Measurements from ENCODE around the gene KRTAP10-10.
"Not testable (repeated sequence)": the region's sequence is repeated elsewhere in the genome, so short reads cannot be mapped to it uniquely, and the experiment has no call there.

The KRTAP10-10 gene

GRCh38 chr21:44618909-44619308 lies 18.2 kb upstream of the KRTAP10-10 start:
- peak; percentile 99 for ATAC-seq (replicated peaks; ENCODE audit: extremely low read depth, poor library complexity, severe bottlenecking)
- Mint-ChIP-seq H3K36me3 (ENCODE audit: insufficient read depth) (peaks cover 10% of the 10 kb centered on the region), H3K4me1 (peaks cover 64% of the 10 kb centered on the region), H3K9me3 (peaks cover 39% of the 10 kb centered on the region), H3K4me3 (peak overlapping the region; percentile 67), H3K27me3 (no peaks in the 10 kb centered on the region), H3K27ac (ENCODE audit: low read depth) (peak overlapping the region; percentile 95)
- peak in 1 of 2 donors; percentile 52 for DNase-seq (ENCODE audit: low spot score in 2 of 2)

- H3K9me3 Mint-ChIP-seq = peaks cover 47% of the 10 kb centered on the region
- peaks cover 68% of the 10 kb centered on the region for H3K4me1 Mint-ChIP-seq
- H3K36me3 Mint-ChIP-seq (ENCODE audit: insufficient read depth) = peaks cover 10% of the 10 kb centered on the region
- peak overlapping the region; percentile 67 for H3K4me3 Mint-ChIP-seq
- no peaks in the 10 kb centered on the region for H3K27me3 Mint-ChIP-seq
- DNase-seq (ENCODE audit: low spot score in 2 of 2) (no peak), ATAC-seq (replicated peaks; ENCODE audit: extremely low read depth, poor library complexity, severe bottlenecking) (no peak)
- H3K27ac Mint-ChIP-seq (ENCODE audit: low read depth) = peak overlapping the region; percentile 95
Measured at GRCh38 chr21:44619886-44620285, 17.3 kb upstream of the KRTAP10-10 start.

GRCh38 chr21:44623575-44623974 lies 13.6 kb upstream of the KRTAP10-10 start:
- H3K27ac Mint-ChIP-seq (ENCODE audit: low read depth) = no peak overlapping the region

GRCh38 chr21:44625756-44626155 lies 11.4 kb upstream of the KRTAP10-10 start:
- peaks cover 41% of the 10 kb centered on the region for H3K9me3 Mint-ChIP-seq
- peaks cover 60% of the 10 kb centered on the region for H3K4me1 Mint-ChIP-seq
- no peaks in the 10 kb centered on the region for H3K27me3 Mint-ChIP-seq
- H3K27ac Mint-ChIP-seq (ENCODE audit: low read depth) = peak overlapping the region; percentile 75
- peak overlapping the region; percentile 32 for H3K4me3 Mint-ChIP-seq
- peaks cover 5% of the 10 kb centered on the region for H3K36me3 Mint-ChIP-seq (ENCODE audit: insufficient read depth)
- no peak for ATAC-seq (replicated peaks; ENCODE audit: extremely low read depth, poor library complexity, severe bottlenecking)
- DNase-seq (ENCODE audit: low spot score in 2 of 2) = no peak

More at GRCh38 chr21:44623575-44623974, 13.6 kb upstream of the KRTAP10-10 start:
- ATAC-seq (replicated peaks; ENCODE audit: extremely low read depth, poor library complexity, severe bottlenecking) = no peak
- Mint-ChIP-seq H3K4me1 (peaks cover 66% of the 10 kb centered on the region), H3K36me3 (ENCODE audit: insufficient read depth) (peaks cover 10% of the 10 kb centered on the region), H3K4me3 (no peak overlapping the region), H3K9me3 (peaks cover 47% of the 10 kb centered on the region), H3K27me3 (no peaks in the 10 kb centered on the region)
- no peak for DNase-seq (ENCODE audit: low spot score in 2 of 2)

- peaks cover 63% of the 10 kb centered on the region for H3K4me1 Mint-ChIP-seq
- peak; percentile 94 for ATAC-seq (replicated peaks; ENCODE audit: extremely low read depth, poor library complexity, severe bottlenecking)
- H3K27ac Mint-ChIP-seq (ENCODE audit: low read depth) = peak overlapping the region; percentile 75
- H3K36me3 Mint-ChIP-seq (ENCODE audit: insufficient read depth) = peaks cover 5% of the 10 kb centered on the region
- DNase-seq (ENCODE audit: low spot score in 2 of 2) = peak in 1 of 2 donors; percentile 41
- peaks cover 44% of the 10 kb centered on the region for H3K9me3 Mint-ChIP-seq
- no peaks in the 10 kb centered on the region for H3K27me3 Mint-ChIP-seq
- H3K4me3 Mint-ChIP-seq = peak overlapping the region; percentile 32
Measured at GRCh38 chr21:44626262-44626661, 10.9 kb upstream of the KRTAP10-10 start.

GRCh38 chr21:44626673-44627143 lies 10.4 kb upstream of the KRTAP10-10 start, which contains the start of gene KRTAP10-9:
Gene KRTAP10-9, plus strand, starts transcription at chr21:44627093. Its CDS starts 79 bp downstream, at chr21:44627172.
- Mint-ChIP-seq H3K27me3 (no peaks in the 10 kb centered on the region), H3K4me1 (peaks cover 64% of the 10 kb centered on the region), H3K4me3 (peak within 1 kb of the TSS; percentile 32), H3K27ac (ENCODE audit: low read depth) (peak within 1 kb of the TSS; percentile 91), H3K36me3 (ENCODE audit: insufficient read depth) (peaks cover 5% of the 10 kb centered on the region), H3K9me3 (peaks cover 49% of the 10 kb centered on the region)
- ATAC-seq (replicated peaks; ENCODE audit: extremely low read depth, poor library complexity, severe bottlenecking) = no peak
- no peak for DNase-seq (ENCODE audit: low spot score in 2 of 2)

- not testable (repeated sequence) for ATAC-seq (replicated peaks; ENCODE audit: extremely low read depth, poor library complexity, severe bottlenecking); H3K27me3 Mint-ChIP-seq; H3K36me3 Mint-ChIP-seq (ENCODE audit: insufficient read depth); DNase-seq (ENCODE audit: low spot score in 2 of 2)
- peaks cover 64% of the 10 kb centered on the region for H3K4me1 Mint-ChIP-seq
- H3K27ac Mint-ChIP-seq (ENCODE audit: low read depth) = peak overlapping the region; percentile 91
- peak overlapping the region; percentile 9 for H3K4me3 Mint-ChIP-seq
- H3K9me3 Mint-ChIP-seq = peaks cover 52% of the 10 kb centered on the region
Measured at GRCh38 chr21:44627181-44627822, 9.9 kb upstream of the KRTAP10-10 start.

GRCh38 chr21:44627831-44628233 lies 9.3 kb upstream of the KRTAP10-10 start:
- not testable (repeated sequence) for H3K4me3 Mint-ChIP-seq; DNase-seq (ENCODE audit: low spot score in 2 of 2); H3K27me3 Mint-ChIP-seq; H3K36me3 Mint-ChIP-seq (ENCODE audit: insufficient read depth); ATAC-seq (replicated peaks; ENCODE audit: extremely low read depth, poor library complexity, severe bottlenecking)
- Mint-ChIP-seq H3K27ac (ENCODE audit: low read depth) (peak overlapping the region; percentile 91), H3K9me3 (peaks cover 47% of the 10 kb centered on the region), H3K4me1 (peaks cover 64% of the 10 kb centered on the region)

- Mint-ChIP-seq H3K4me3 (peak overlapping the region; percentile 19), H3K4me1 (peaks cover 57% of the 10 kb centered on the region), H3K27me3 (no peaks in the 10 kb centered on the region), H3K27ac (ENCODE audit: low read depth) (peak overlapping the region; percentile 83), H3K36me3 (ENCODE audit: insufficient read depth) (peaks cover 4% of the 10 kb centered on the region), H3K9me3 (peaks cover 43% of the 10 kb centered on the region)
- no peak for ATAC-seq (replicated peaks; ENCODE audit: extremely low read depth, poor library complexity, severe bottlenecking)
- no peak for DNase-seq (ENCODE audit: low spot score in 2 of 2)
Measured at GRCh38 chr21:44628707-44629391, 8.3 kb upstream of the KRTAP10-10 start.

GRCh38 chr21:44630440-44630839 lies 6.7 kb upstream of the KRTAP10-10 start:
- peak overlapping the region; percentile 19 for H3K4me3 Mint-ChIP-seq
- DNase-seq (ENCODE audit: low spot score in 2 of 2) = no peak
- H3K36me3 Mint-ChIP-seq (ENCODE audit: insufficient read depth) = peaks cover 5% of the 10 kb centered on the region
- peaks cover 34% of the 10 kb centered on the region for H3K9me3 Mint-ChIP-seq
- H3K27me3 Mint-ChIP-seq = no peaks in the 10 kb centered on the region
- ATAC-seq (replicated peaks; ENCODE audit: extremely low read depth, poor library complexity, severe bottlenecking) = no peak
- peak overlapping the region; percentile 83 for H3K27ac Mint-ChIP-seq (ENCODE audit: low read depth)
- H3K4me1 Mint-ChIP-seq = peaks cover 45% of the 10 kb centered on the region

GRCh38 chr21:44632067-44632466 lies 5.1 kb upstream of the KRTAP10-10 start:
- Mint-ChIP-seq H3K36me3 (ENCODE audit: insufficient read depth) (peaks cover 5% of the 10 kb centered on the region), H3K27ac (ENCODE audit: low read depth) (peak overlapping the region; percentile 83), H3K9me3 (peaks cover 34% of the 10 kb centered on the region), H3K27me3 (no peaks in the 10 kb centered on the region), H3K4me3 (no peak overlapping the region), H3K4me1 (peaks cover 30% of the 10 kb centered on the region)
- no peak for DNase-seq (ENCODE audit: low spot score in 2 of 2)
- ATAC-seq (replicated peaks; ENCODE audit: extremely low read depth, poor library complexity, severe bottlenecking) = no peak

- no peak overlapping the region for H3K4me3 Mint-ChIP-seq
- peaks cover 21% of the 10 kb centered on the region for H3K9me3 Mint-ChIP-seq
- no peak overlapping the region for H3K27ac Mint-ChIP-seq (ENCODE audit: low read depth)
- peaks cover 6% of the 10 kb centered on the region for H3K4me1 Mint-ChIP-seq
- no peaks in the 10 kb centered on the region for H3K27me3 Mint-ChIP-seq
- H3K36me3 Mint-ChIP-seq (ENCODE audit: insufficient read depth) = peaks cover 2% of the 10 kb centered on the region
- DNase-seq (ENCODE audit: low spot score in 2 of 2) (peak in 1 of 2 donors; percentile 12), ATAC-seq (replicated peaks; ENCODE audit: extremely low read depth, poor library complexity, severe bottlenecking) (no peak)
Measured at GRCh38 chr21:44636209-44637017, 743 bp upstream of the KRTAP10-10 start.
